Hematopoietic multipotent progenitor cell treated with erythropoietin and hydrocortisone succinate and interleukin-3 and kit ligand, for 15 days (in vitro differentiated cells): ENCODE data around the gene NUDT4B.
"Not testable (repeated sequence)": the region's sequence is repeated elsewhere in the genome, so short reads cannot be mapped to it uniquely, and the experiment has no call there.

Experiments
- DNase-seq: peaks from one replicate; pipeline ENCODE4 v3.0.0-alpha.2; 2015; ENCODE audit warnings: low spot score

The NUDT4B gene

GRCh38 chr1:148738667-148739066 lies 9.9 kb upstream of the NUDT4B start:
- not testable (repeated sequence) for DNase-seq

GRCh38 chr1:148743200-148743599 lies 5.4 kb upstream of the NUDT4B start:
- DNase-seq: not testable (repeated sequence)

GRCh38 chr1:148743726-148744720 lies 4.6 kb upstream of the NUDT4B start:
- DNase-seq: not testable (repeated sequence)

GRCh38 chr1:148749335-148749681 lies 734 bp downstream of the NUDT4B start:
- DNase-seq: not testable (repeated sequence)

- not testable (repeated sequence) for DNase-seq
Measured at GRCh38 chr1:148756231-148756630, 7.7 kb downstream of the NUDT4B start.

- DNase-seq: not testable (repeated sequence)
Measured at GRCh38 chr1:148757446-148757845, 8.9 kb downstream of the NUDT4B start.

GRCh38 chr1:148758412-148758811 lies 9.8 kb downstream of the NUDT4B start:
- not testable (repeated sequence) for DNase-seq

- DNase-seq: not testable (repeated sequence)
Measured at GRCh38 chr1:148758925-148759324, 10.4 kb downstream of the NUDT4B start.

- DNase-seq: not testable (repeated sequence)
Measured at GRCh38 chr1:148759749-148760148, 11.2 kb downstream of the NUDT4B start.

- DNase-seq: not testable (repeated sequence)
Measured at GRCh38 chr1:148760206-148760605, 11.6 kb downstream of the NUDT4B start.

GRCh38 chr1:148761360-148761759 lies 12.8 kb downstream of the NUDT4B start:
- not testable (repeated sequence) for DNase-seq

GRCh38 chr1:148765238-148766019 lies 16.9 kb downstream of the NUDT4B start:
- DNase-seq: not testable (repeated sequence)

- not testable (repeated sequence) for DNase-seq
Measured at GRCh38 chr1:148768541-148768940, 20.0 kb downstream of the NUDT4B start.

- DNase-seq: not testable (repeated sequence)
Measured at GRCh38 chr1:148769495-148769894, 20.9 kb downstream of the NUDT4B start.

GRCh38 chr1:148773690-148774089 lies 25.1 kb downstream of the NUDT4B start:
- DNase-seq: not testable (repeated sequence)

- DNase-seq: not testable (repeated sequence)
Measured at GRCh38 chr1:148774102-148774501, 25.5 kb downstream of the NUDT4B start.

- not testable (repeated sequence) for DNase-seq
Measured at GRCh38 chr1:148775263-148775662, 26.7 kb downstream of the NUDT4B start.

- not testable (repeated sequence) for DNase-seq
Measured at GRCh38 chr1:148777649-148778048, 29.1 kb downstream of the NUDT4B start.

GRCh38 chr1:148780404-148780803 lies 31.8 kb downstream of the NUDT4B start:
- DNase-seq: not testable (repeated sequence)

GRCh38 chr1:148791543-148792099 lies 43.0 kb downstream of the NUDT4B start:
- not testable (repeated sequence) for DNase-seq

GRCh38 chr1:148793762-148794332 lies 45.3 kb downstream of the NUDT4B start:
- not testable (repeated sequence) for DNase-seq
